DOHH2 (cell line): ENCODE data around the gene SPCS1.

Experiments
- EZH2phosphoT487 ChIP-seq: fragments of 200-600 bp; sonication (generic); IDR thresholded peaks from 2 replicates; pipeline ENCODE4 v1.6.1; 2017; ENCODE audit warnings: borderline replicate concordance, mild to moderate bottlenecking, antibody characterized with exemption, low read length, moderate library complexity, mixed read lengths
- TF ChIP-seq, protein P1 (sequence below): fragments of 200-600 bp; sonication (generic); IDR thresholded peaks from one replicate; pipeline ENCODE4 v1.5.1; 2014; ENCODE audit warnings: antibody characterized with exemption, mild to moderate bottlenecking, low read depth, low read length; ENCODE audit not compliant: poor library complexity, severe bottlenecking

DNA sequence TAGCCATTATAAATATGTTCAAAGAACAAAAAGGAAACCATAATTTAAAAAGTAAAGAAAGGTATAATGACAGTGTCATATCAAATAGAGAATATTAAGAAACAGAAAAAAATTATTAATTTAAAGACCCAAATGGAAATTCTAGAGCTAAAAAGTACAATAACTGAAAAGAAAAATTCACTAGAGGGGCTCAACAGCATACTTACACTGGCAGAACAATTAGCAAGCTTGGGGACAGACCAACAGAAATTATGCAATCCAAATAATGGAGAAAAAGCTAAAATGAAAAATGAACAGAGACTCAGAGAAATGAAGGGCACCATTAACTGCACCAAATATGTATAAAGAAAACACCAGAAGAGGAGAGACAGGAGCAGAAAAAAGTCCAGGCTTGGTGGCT lies 13.7 kb downstream of the SPCS1 start:
- TF ChIP-seq, protein P1, sequence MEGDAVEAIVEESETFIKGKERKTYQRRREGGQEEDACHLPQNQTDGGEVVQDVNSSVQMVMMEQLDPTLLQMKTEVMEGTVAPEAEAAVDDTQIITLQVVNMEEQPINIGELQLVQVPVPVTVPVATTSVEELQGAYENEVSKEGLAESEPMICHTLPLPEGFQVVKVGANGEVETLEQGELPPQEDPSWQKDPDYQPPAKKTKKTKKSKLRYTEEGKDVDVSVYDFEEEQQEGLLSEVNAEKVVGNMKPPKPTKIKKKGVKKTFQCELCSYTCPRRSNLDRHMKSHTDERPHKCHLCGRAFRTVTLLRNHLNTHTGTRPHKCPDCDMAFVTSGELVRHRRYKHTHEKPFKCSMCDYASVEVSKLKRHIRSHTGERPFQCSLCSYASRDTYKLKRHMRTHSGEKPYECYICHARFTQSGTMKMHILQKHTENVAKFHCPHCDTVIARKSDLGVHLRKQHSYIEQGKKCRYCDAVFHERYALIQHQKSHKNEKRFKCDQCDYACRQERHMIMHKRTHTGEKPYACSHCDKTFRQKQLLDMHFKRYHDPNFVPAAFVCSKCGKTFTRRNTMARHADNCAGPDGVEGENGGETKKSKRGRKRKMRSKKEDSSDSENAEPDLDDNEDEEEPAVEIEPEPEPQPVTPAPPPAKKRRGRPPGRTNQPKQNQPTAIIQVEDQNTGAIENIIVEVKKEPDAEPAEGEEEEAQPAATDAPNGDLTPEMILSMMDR = no peak
- TF ChIP-seq EZH2phosphoT487 = no peak
